ENCODE measurements around the gene SEC24C. TPM values are rescaled to one million over a fixed set of nuclear protein-coding genes. Genes with fewer than 3 reads are reported as not detected.
"Not testable (repeated sequence)": the region's sequence is repeated elsewhere in the genome, so short reads cannot be mapped to it uniquely, and the experiment has no call there.

The SEC24C gene
- 100 to 1,000 TPM in 1 of 5 donors, 10 to 100 TPM in 4; 77.7 to 107 (median 92.2) TPM for total RNA-seq
- 64.0 TPM for total RNA-seq (2013)
- total RNA-seq = 135 to 282 (median 188) reads per million in 29 experiments

DNA sequence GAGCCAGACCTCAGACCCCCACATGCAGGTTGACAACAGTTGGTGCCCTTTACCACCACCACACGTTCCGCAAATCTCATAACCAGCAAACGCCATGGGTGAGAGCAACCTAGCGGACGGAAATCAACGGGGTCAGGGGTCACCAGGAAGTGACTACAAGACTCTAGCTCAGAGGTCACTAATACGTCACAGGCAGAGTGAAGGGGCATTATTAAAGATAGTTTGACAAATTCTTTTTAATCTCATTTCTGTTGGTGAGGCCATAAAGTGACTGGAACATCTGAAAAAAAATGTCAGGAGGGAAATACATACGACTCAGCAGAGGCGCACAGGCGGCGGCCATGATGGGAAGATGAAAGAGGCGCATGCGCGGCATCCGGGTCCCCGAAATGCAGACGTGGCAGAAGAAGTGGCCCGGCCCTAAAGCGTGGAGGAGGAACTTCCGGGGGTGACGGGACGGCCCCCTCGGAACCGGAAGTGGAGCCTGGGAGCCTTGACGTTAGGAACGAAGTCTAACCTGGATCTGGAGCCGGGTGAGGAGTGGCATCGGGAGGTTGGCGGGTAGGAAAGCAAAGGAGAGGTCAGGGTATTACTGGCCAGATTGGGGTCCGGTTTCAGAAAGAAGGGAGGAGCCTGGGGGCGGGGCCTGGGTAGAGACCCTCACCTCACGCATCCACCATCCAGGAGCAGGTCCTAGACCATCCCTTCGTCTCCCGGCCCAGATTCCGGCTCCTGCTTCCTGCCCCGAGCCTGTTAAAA is at the start of gene SEC24C:
SEC24C (plus strand) TSS at position 468 of the 759 bp plus-strand sequence. CDS start 2,461 bp downstream, outside the sequence.
- no peaks in the 10 kb centered on the region for H3K27me3 ChIP-seq (replicated peaks in 1 of 2; ENCODE audit: control insufficient read depth in 2 of 2, extremely low read depth in 1 of 2, insufficient read depth in 2 of 2, low read length in 1 of 2)
- peak within 1 kb of the TSS; percentile 85 to 100 for H3K4me3 ChIP-seq (ENCODE audit: control insufficient read depth in 1 of 2, extremely low read depth in 1 of 2, low read length in 1 of 2)
- CTCF ChIA-PET = interaction anchor here in 1 of 2 donors (0.9 to 2.5 kb wide), 7 partner anchors 10 to 136 kb away, joined by 3 to 12 read pairs (median 5); a partner anchor contains a TSS
- peak within 1 kb of the TSS; percentile 89 for H3K27ac ChIP-seq (ENCODE audit: low read length)
- no peaks in the 10 kb centered on the region for H3K27me3 Mint-ChIP-seq
- H3K4me1 Mint-ChIP-seq = peaks cover 34 to 43% (median 37%) of the 10 kb centered on the region in 3 donors
- 0% methylated on average over 25 of the region's 36 CpGs for WGBS (ENCODE audit: insufficient coverage)
- peak; percentile 86 to 99 (median 94) for DNase-seq
- peak within 1 kb of the TSS; percentile 95 to 100 (median 100) for H3K4me3 Mint-ChIP-seq
- peak; percentile 91 to 93 (median 92) for ATAC-seq (replicated peaks in 1 of 4)
- peak within 1 kb of the TSS; percentile 100 for H3K27ac Mint-ChIP-seq
- peaks cover 4 to 23% of the 10 kb centered on the region in 2 donors for H3K36me3 ChIP-seq (ENCODE audit: control insufficient read depth in 2 of 2, extremely low read depth in 1 of 2, insufficient read depth in 1 of 2, low read length in 1 of 2)
- H3K36me3 Mint-ChIP-seq = peaks cover 14% of the 10 kb centered on the region
- no peaks in the 10 kb centered on the region for H3K9me3 Mint-ChIP-seq
- H3K4me1 ChIP-seq (ENCODE audit: control insufficient read depth in 1 of 2, extremely low read depth in 1 of 2, insufficient read depth in 2 of 2, low read length in 2 of 2) = peaks cover 15 to 32% of the 10 kb centered on the region in 2 experiments
- H3K9me3 ChIP-seq = no peaks in the 10 kb centered on the region
- POLR2A ChIA-PET = interaction anchor here (0.6 to 1.7 kb wide), 15 partner anchors 11 to 391 kb away, joined by 3 to 14 read pairs (median 4); no protein-coding TSS in a partner anchor

DNA sequence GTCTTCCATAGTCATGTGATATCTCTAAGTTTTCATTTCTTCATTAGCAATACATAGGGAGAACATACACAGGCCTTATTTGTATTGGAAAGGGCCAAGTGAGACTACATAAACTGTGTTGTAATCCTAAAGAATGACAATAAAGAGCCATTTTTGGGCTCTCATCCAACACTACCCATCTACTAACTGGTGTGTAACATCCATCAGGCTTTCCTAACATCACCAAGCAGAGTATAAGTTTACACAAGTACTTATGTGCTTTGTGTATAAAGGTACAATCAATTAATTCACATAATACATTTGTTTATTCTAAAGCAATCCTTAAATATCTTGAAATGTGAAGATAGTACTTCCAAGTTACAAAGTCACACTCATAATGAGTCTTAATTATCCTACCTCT is 48.9 kb upstream of the SEC24C start:
- CTCF ChIA-PET; H3K4me1 Mint-ChIP-seq; DNase-seq; H3K27me3 ChIP-seq (replicated peaks in 1 of 2; ENCODE audit: control insufficient read depth in 2 of 2, extremely low read depth in 1 of 2, insufficient read depth in 2 of 2, low read length in 1 of 2); H3K9me3 ChIP-seq; POLR2A ChIA-PET; H3K27me3 Mint-ChIP-seq; H3K4me3 Mint-ChIP-seq; ATAC-seq (replicated peaks in 1 of 4); H3K9me3 Mint-ChIP-seq; H3K4me1 ChIP-seq (ENCODE audit: control insufficient read depth in 1 of 2, extremely low read depth in 1 of 2, insufficient read depth in 2 of 2, low read length in 2 of 2); H3K36me3 ChIP-seq (ENCODE audit: control insufficient read depth in 2 of 2, extremely low read depth in 1 of 2, insufficient read depth in 1 of 2, low read length in 1 of 2); H3K27ac Mint-ChIP-seq; H3K27ac ChIP-seq (ENCODE audit: low read length); H3K4me3 ChIP-seq (ENCODE audit: control insufficient read depth in 1 of 2, extremely low read depth in 1 of 2, low read length in 1 of 2): not testable (repeated sequence)
- peaks cover 23% of the 10 kb centered on the region for H3K36me3 Mint-ChIP-seq

DNA sequence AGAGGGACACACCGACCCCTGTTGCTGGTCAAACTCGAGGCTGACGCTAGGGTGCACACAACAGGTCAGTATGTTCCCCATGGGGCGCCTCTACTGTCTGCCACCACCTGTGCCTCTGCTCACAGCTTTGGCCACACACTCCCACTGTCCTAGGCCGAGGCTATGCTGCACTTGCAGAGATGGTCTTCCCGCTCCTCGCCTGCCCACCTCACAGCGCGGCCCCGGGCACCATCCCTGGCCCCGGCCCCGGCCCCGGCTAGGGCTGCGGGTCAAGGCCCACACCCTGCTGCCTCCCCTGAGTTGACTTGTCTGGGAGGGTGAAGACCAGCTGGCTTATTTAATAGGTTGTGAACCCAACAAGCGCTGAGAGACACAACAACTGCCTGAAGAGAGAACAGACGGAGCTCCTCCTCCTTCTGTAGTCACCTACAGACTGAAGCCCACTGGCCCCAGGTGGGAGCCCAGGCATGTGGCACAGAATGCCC is 46.5 kb upstream of the SEC24C start, which contains the start of gene AGAP5:
AGAP5 (minus strand) TSS at position 435 of the 485 bp plus-strand sequence; CDS start at position 81, 354 bp downstream.
- H3K36me3 ChIP-seq (ENCODE audit: control insufficient read depth in 2 of 2, extremely low read depth in 1 of 2, insufficient read depth in 1 of 2, low read length in 1 of 2); H3K27ac Mint-ChIP-seq; H3K27me3 ChIP-seq (replicated peaks in 1 of 2; ENCODE audit: control insufficient read depth in 2 of 2, extremely low read depth in 1 of 2, insufficient read depth in 2 of 2, low read length in 1 of 2); H3K4me1 ChIP-seq (ENCODE audit: control insufficient read depth in 1 of 2, extremely low read depth in 1 of 2, insufficient read depth in 2 of 2, low read length in 2 of 2); H3K9me3 Mint-ChIP-seq; H3K27me3 Mint-ChIP-seq; POLR2A ChIA-PET; H3K27ac ChIP-seq (ENCODE audit: low read length); H3K9me3 ChIP-seq; H3K4me3 ChIP-seq (ENCODE audit: control insufficient read depth in 1 of 2, extremely low read depth in 1 of 2, low read length in 1 of 2); H3K4me1 Mint-ChIP-seq; ATAC-seq (replicated peaks in 1 of 4); CTCF ChIA-PET; H3K4me3 Mint-ChIP-seq; DNase-seq: not testable (repeated sequence)
- WGBS (ENCODE audit: insufficient coverage) = 80% methylated on average over 1 of the region's 16 CpGs
- H3K36me3 Mint-ChIP-seq = peaks cover 25% of the 10 kb centered on the region

DNA sequence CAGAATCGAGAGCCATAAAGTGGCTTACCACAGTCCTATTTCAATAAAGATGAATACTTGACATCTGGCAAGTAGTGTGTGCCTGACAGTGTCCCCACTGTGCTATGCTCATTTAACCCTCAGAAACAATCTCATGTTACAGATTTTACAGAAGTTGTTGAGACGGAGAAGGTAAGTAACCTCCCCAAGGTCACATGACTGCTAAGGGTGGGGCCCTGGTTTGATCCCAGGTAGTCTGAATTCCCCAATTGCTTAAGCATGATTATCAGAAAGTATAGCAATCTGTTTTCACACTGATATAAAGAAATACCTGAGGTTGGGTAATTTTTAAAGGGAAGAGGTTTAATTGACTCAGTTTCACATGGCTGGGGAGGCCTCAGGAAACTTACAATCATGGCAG is 45.4 kb upstream of the SEC24C start:
- H3K27me3 ChIP-seq (replicated peaks in 1 of 2; ENCODE audit: control insufficient read depth in 2 of 2, extremely low read depth in 1 of 2, insufficient read depth in 2 of 2, low read length in 1 of 2); H3K9me3 Mint-ChIP-seq; H3K27me3 Mint-ChIP-seq; H3K4me1 ChIP-seq (ENCODE audit: control insufficient read depth in 1 of 2, extremely low read depth in 1 of 2, insufficient read depth in 2 of 2, low read length in 2 of 2); H3K9me3 ChIP-seq; DNase-seq; H3K27ac ChIP-seq (ENCODE audit: low read length); H3K27ac Mint-ChIP-seq; H3K4me3 ChIP-seq (ENCODE audit: control insufficient read depth in 1 of 2, extremely low read depth in 1 of 2, low read length in 1 of 2); POLR2A ChIA-PET; CTCF ChIA-PET; ATAC-seq (replicated peaks in 1 of 4); H3K4me1 Mint-ChIP-seq; H3K4me3 Mint-ChIP-seq; H3K36me3 ChIP-seq (ENCODE audit: control insufficient read depth in 2 of 2, extremely low read depth in 1 of 2, insufficient read depth in 1 of 2, low read length in 1 of 2): not testable (repeated sequence)
- WGBS (ENCODE audit: insufficient coverage) = no CpG with 5 or more reads among the region's 2 CpGs
- H3K36me3 Mint-ChIP-seq = peaks cover 26% of the 10 kb centered on the region

- not testable (repeated sequence) for DNase-seq
Observed at GRCh38 chr10:73703924-73704323, 40.2 kb upstream of the SEC24C start.

DNA sequence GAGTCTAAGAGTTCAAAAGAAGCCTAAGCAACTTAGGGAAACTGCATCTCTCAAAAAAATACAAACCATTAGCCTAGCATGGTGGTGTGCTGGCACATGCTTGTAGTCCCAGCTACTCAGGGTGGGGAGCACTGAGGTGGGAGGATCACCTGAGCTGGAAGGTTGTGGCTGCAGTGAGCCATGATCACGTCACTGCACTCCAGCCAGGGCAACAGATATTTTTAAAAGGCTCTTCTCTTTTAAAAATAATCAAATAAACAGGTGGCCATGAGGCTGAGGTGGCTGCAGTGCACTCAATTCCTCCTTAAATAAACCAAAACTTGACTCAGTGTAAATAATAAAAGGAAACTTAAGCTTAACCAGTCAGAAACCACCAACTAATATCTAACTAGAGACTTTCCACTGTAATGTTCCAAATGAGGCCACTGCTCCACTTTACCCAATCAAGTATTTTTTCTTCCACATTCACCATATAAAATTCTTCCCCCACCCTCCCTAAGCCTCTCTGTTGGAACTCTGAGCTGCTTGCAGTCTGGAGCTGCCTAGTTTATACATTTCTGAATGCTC is 38.6 kb upstream of the SEC24C start:
- ATAC-seq (replicated peaks in 1 of 4); H3K27ac Mint-ChIP-seq; DNase-seq; H3K9me3 ChIP-seq; CTCF ChIA-PET; H3K9me3 Mint-ChIP-seq; H3K4me3 Mint-ChIP-seq; H3K27me3 ChIP-seq (replicated peaks in 1 of 2; ENCODE audit: control insufficient read depth in 2 of 2, extremely low read depth in 1 of 2, insufficient read depth in 2 of 2, low read length in 1 of 2); H3K4me3 ChIP-seq (ENCODE audit: control insufficient read depth in 1 of 2, extremely low read depth in 1 of 2, low read length in 1 of 2); H3K27me3 Mint-ChIP-seq; H3K4me1 ChIP-seq (ENCODE audit: control insufficient read depth in 1 of 2, extremely low read depth in 1 of 2, insufficient read depth in 2 of 2, low read length in 2 of 2); H3K27ac ChIP-seq (ENCODE audit: low read length); H3K4me1 Mint-ChIP-seq: not testable (repeated sequence)
- peaks cover 0 to 12% of the 10 kb centered on the region in 2 donors for H3K36me3 ChIP-seq (ENCODE audit: control insufficient read depth in 2 of 2, extremely low read depth in 1 of 2, insufficient read depth in 1 of 2, low read length in 1 of 2)
- H3K36me3 Mint-ChIP-seq = peaks cover 34% of the 10 kb centered on the region
- no CpG with 5 or more reads among the region's 1 CpG for WGBS (ENCODE audit: insufficient coverage)
- POLR2A ChIA-PET = interaction anchor here in 1 of 2 donors (0.7 kb wide), 1 partner anchor 1316 kb away, joined by 3 read pairs; no protein-coding TSS in a partner anchor

More at GRCh38 chr10:73703924-73704323, 40.2 kb upstream of the SEC24C start:
- H3K27ac Mint-ChIP-seq; H3K27ac ChIP-seq (ENCODE audit: low read length); H3K36me3 ChIP-seq (ENCODE audit: control insufficient read depth in 2 of 2, extremely low read depth in 1 of 2, insufficient read depth in 1 of 2, low read length in 1 of 2); H3K27me3 Mint-ChIP-seq; H3K4me1 Mint-ChIP-seq; POLR2A ChIA-PET; CTCF ChIA-PET; ATAC-seq (replicated peaks in 1 of 4); H3K4me3 Mint-ChIP-seq; H3K9me3 Mint-ChIP-seq; H3K9me3 ChIP-seq; H3K4me3 ChIP-seq (ENCODE audit: control insufficient read depth in 1 of 2, extremely low read depth in 1 of 2, low read length in 1 of 2); H3K27me3 ChIP-seq (replicated peaks in 1 of 2; ENCODE audit: control insufficient read depth in 2 of 2, extremely low read depth in 1 of 2, insufficient read depth in 2 of 2, low read length in 1 of 2); H3K4me1 ChIP-seq (ENCODE audit: control insufficient read depth in 1 of 2, extremely low read depth in 1 of 2, insufficient read depth in 2 of 2, low read length in 2 of 2): not testable (repeated sequence)
- H3K36me3 Mint-ChIP-seq = peaks cover 30% of the 10 kb centered on the region
